HG03558 (cell line): Measurements from ENCODE around the gene FURIN.
"Not testable (repeated sequence)": the region's sequence is repeated elsewhere in the genome, so short reads cannot be mapped to it uniquely, and the experiment has no call there.

Source experiments
- ATAC-seq: cut with Tn5 transposase; IDR thresholded peaks from one replicate; pipeline ENCODE4 v1.9.1; 2021; ENCODE audit warnings: moderate number of reproducible peaks; ENCODE audit not compliant: unreplicated experiment; ENCODE audit errors: extremely low read depth

The FURIN gene

GRCh38 chr15:90840157-90840855 lies 28.1 kb upstream of the FURIN start:
- ATAC-seq, result no peak

GRCh38 chr15:90840954-90841353 lies 27.4 kb upstream of the FURIN start:
- no peak for ATAC-seq

GRCh38 chr15:90844696-90845095 lies 23.7 kb upstream of the FURIN start:
- ATAC-seq, result no peak

GRCh38 chr15:90845201-90845949 lies 23.0 kb upstream of the FURIN start:
- ATAC-seq, result peak; percentile 86

GRCh38 chr15:90849424-90849823 lies 19.0 kb upstream of the FURIN start:
- not testable (repeated sequence) for ATAC-seq

GRCh38 chr15:90851114-90851513 lies 17.3 kb upstream of the FURIN start:
- no peak for ATAC-seq

- ATAC-seq, result no peak
Measured at GRCh38 chr15:90851940-90852339, 16.4 kb upstream of the FURIN start.

GRCh38 chr15:90855139-90855538 lies 13.2 kb upstream of the FURIN start:
- ATAC-seq, result no peak

- no peak for ATAC-seq
Measured at GRCh38 chr15:90857337-90857736, 11.1 kb upstream of the FURIN start.

- ATAC-seq, result no peak
Measured at GRCh38 chr15:90857883-90858443, 10.4 kb upstream of the FURIN start.

GRCh38 chr15:90859234-90860131 lies 8.9 kb upstream of the FURIN start:
- ATAC-seq, result no peak

GRCh38 chr15:90860450-90860849 lies 7.9 kb upstream of the FURIN start:
- no peak for ATAC-seq

GRCh38 chr15:90860942-90861675 lies 7.3 kb upstream of the FURIN start:
- ATAC-seq, result no peak

- no peak for ATAC-seq
Measured at GRCh38 chr15:90862487-90862886, 5.9 kb upstream of the FURIN start.

GRCh38 chr15:90862964-90863778 lies 5.2 kb upstream of the FURIN start:
- ATAC-seq, result no peak

GRCh38 chr15:90863987-90864386 lies 4.4 kb upstream of the FURIN start:
- no peak for ATAC-seq

- ATAC-seq, result no peak
Measured at GRCh38 chr15:90864507-90864906, 3.9 kb upstream of the FURIN start.

- no peak for ATAC-seq
Measured at GRCh38 chr15:90865702-90866101, 2.7 kb upstream of the FURIN start.

GRCh38 chr15:90866161-90866715 lies 2.1 kb upstream of the FURIN start:
- ATAC-seq, result no peak
